Breast epithelium (tissue), 4 donors: Measurements from ENCODE around the gene NEU1. TPM values are rescaled to one million over a fixed set of nuclear protein-coding genes. Genes with fewer than 3 reads are reported as not detected.
"Not testable (repeated sequence)": the region's sequence is repeated elsewhere in the genome, so short reads cannot be mapped to it uniquely, and the experiment has no call there.

Experiments used
- DNase-seq, 2 donors: peaks; one replicate each; pipeline ENCODE4 v3.0.0-alpha.2; 2019; ENCODE audit warnings: low spot score in 2 of 2
- H3K27ac ChIP-seq, 2 donors: fragments of 200-600 bp; sonication (generic) in 1 of 2; one replicate each; pipeline ENCODE4 v1.5.1; 2016 to 2019; ENCODE audit warnings: mild to moderate bottlenecking in 1 of 2
- H3K27me3 ChIP-seq, 2 donors: fragments of 200-600 bp; sonication (generic) in 1 of 2; one replicate each; pipeline versions ENCODE4 v1.5.1 to v1.6.0; 2017 to 2019; ENCODE audit warnings: control low read depth in 1 of 2, mild to moderate bottlenecking in 1 of 2
- H3K36me3 ChIP-seq: fragments of 200-600 bp; one replicate; pipeline ENCODE4 v1.5.1; 2019
- H3K4me1 ChIP-seq, 2 donors: fragments of 200-600 bp; sonication (generic); one replicate each; pipeline ENCODE4 v1.5.1; 2016 to 2019; ENCODE audit warnings: control low read depth in 1 of 2
- H3K4me3 ChIP-seq, 3 donors: fragments of 200-600 bp; sonication (generic); 1 replicate in 2 of 3; 2 replicates in 1 of 3; pipeline ENCODE4 v1.5.1; 2016 to 2019; ENCODE audit warnings: mild to moderate bottlenecking in 3 of 3, moderate library complexity in 2 of 3
- H3K9me3 ChIP-seq, 2 donors: fragments of 200-600 bp; sonication (generic) in 1 of 2; one replicate each; pipeline ENCODE4 v1.5.1; 2016 to 2019; ENCODE audit warnings: control low read depth in 1 of 2
- CTCF ChIP-seq, 3 donors: fragments of 450-650 bp; IDR thresholded peaks; one replicate each; pipeline ENCODE4 v1.5.1; 2016 to 2017; ENCODE audit warnings: antibody characterized with exemption in 3 of 3, mild to moderate bottlenecking in 3 of 3, moderate library complexity in 3 of 3
- POLR2A ChIP-seq: fragments of 450-650 bp; IDR thresholded peaks from one replicate; pipeline ENCODE4 v1.6.1; 2016; ENCODE audit warnings: antibody characterized with exemption, mild to moderate bottlenecking, moderate library complexity
- POLR2AphosphoS5 ChIP-seq, 3 donors: sonication (generic); formaldehyde crosslinking; IDR thresholded peaks; one replicate each; pipeline ENCODE4 v1.6.1; 2017; ENCODE audit warnings: antibody characterized with exemption in 3 of 3
- intact Hi-C: fragments of 100-400 bp; cut with DNase I; formaldehyde crosslinking; loops from one replicate; pipeline ENCODE4 v1.15.1; 2023; ENCODE audit warnings: low total_unique reads
- total RNA-seq, 3 donors: library from RNA; depleted of rRNA; stranded (reverse); fragments of >200 nt; gene quantifications; one replicate each; pipeline ENCODE4 v1.1.0, GENCODE V29; 2016

Gene NEU1
- total RNA-seq, 3 donors from 2014 or later, result 44.6 to 57.3 (median 48.9) TPM

DNA sequence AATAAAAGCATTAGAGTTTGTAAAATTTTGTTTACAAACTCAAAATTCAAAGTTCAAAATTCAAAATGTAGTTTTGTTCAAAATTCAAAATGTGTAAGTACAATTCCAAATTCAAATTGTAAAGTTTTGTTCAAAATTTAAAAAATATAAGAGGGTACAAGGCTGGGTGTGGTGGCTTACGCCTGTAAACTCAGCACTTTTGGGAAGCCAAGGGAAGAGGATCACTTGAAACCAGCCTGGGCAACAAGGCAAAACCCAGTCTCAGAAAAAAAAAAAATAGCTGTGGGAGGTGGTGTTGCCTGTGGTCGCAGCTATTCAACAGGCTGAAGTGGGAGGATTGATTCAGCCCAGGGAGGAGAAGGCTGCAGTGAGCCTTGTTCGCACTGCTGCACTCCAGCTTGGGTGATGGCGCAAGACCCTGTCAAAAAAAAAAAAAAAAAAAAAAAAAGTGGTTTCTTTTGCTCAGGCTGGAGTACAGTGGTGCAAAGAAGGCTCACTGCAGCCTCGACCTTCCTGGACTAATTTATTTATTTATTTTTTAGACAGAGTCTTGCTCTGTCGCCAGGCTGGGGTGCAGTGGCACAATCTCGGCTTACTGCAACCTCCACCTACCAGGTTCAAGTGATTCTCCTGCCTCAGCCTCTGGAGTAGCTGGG lies 44.7 kb upstream of the NEU1 start:
- H3K27me3 ChIP-seq, result no peaks in the 10 kb centered on the region
- TF ChIP-seq POLR2AphosphoS5 (IDR thresholded peaks at IDR 0.05), result no peak
- TF ChIP-seq CTCF (IDR thresholded peaks at IDR 0.05), result no peak
- no peak for TF ChIP-seq POLR2A
- no peaks in the 10 kb centered on the region for H3K36me3 ChIP-seq
- intact Hi-C loops, result no loop called here
- H3K9me3 ChIP-seq, result no peaks in the 10 kb centered on the region
- H3K4me1 ChIP-seq, result no peaks in the 10 kb centered on the region
- no peak for DNase-seq
- H3K27ac ChIP-seq, result no peak overlapping the region
- no peak overlapping the region for H3K4me3 ChIP-seq

GRCh38 chr6:31906727-31907126 lies 44.1 kb upstream of the NEU1 start:
- H3K27me3 ChIP-seq, H3K4me1 ChIP-seq, H3K36me3 ChIP-seq, H3K9me3 ChIP-seq, H3K4me3 ChIP-seq, intact Hi-C loops, DNase-seq, H3K27ac ChIP-seq: not testable (repeated sequence)

- Histone ChIP-seq H3K9me3 (no peaks in the 10 kb centered on the region), H3K27me3 (no peaks in the 10 kb centered on the region), H3K36me3 (no peaks in the 10 kb centered on the region), H3K4me1 (no peaks in the 10 kb centered on the region), H3K27ac (no peak overlapping the region), H3K4me3 (no peak overlapping the region)
- DNase-seq, result no peak
- no peak for TF ChIP-seq CTCF (IDR thresholded peaks at IDR 0.05)
- TF ChIP-seq POLR2A, result no peak
- intact Hi-C loops, result no loop called here
Measured at GRCh38 chr6:31906122-31906521, 43.5 kb upstream of the NEU1 start.

DNA sequence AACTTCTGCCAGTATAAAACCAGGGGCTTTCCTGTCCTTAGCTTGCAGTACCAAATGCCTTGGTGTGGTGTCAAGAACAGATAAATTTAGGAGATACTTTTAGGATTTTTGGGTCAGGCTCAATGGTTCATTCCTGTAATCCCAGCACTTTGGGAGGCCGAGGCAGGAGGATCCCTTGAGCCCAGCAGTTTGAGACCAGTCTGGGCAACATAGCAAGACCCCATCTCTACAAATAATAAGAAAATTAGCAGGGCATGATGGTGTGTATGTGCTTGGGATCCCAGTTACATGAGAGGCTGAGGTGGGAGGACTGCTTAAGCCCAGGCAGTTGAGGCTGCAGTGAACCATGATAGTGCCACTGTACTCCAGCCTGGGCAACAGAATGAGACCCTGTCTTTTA lies 42.4 kb upstream of the NEU1 start:
- Histone ChIP-seq H3K4me3 (no peak overlapping the region), H3K4me1 (no peaks in the 10 kb centered on the region), H3K27me3 (no peaks in the 10 kb centered on the region), H3K36me3 (no peaks in the 10 kb centered on the region), H3K27ac (no peak overlapping the region), H3K9me3 (no peaks in the 10 kb centered on the region)
- TF ChIP-seq CTCF (IDR thresholded peaks at IDR 0.05) (no peak), POLR2A (no peak), POLR2AphosphoS5 (IDR thresholded peaks at IDR 0.05) (no peak)
- intact Hi-C loops, result no loop called here
- DNase-seq, result no peak

DNA sequence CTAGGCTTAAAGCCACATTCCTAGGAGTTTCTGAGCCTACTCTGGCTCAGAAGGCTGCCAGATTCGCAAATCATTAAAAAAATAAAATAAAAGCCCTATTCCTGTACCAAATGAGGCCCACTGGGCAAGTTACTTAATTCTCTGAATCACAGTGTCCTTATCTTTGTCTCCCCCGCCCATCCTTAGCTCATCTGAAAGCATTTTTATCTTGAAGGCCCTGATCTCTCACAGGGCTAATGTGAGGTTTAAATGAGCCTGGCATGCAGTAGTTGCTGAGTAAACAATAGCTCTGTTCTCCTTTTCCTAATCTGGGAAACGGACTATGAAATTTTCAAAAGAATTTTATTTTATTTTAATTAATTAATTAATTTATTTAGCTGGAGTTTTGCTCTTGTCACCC lies 41.3 kb upstream of the NEU1 start:
- H3K36me3 ChIP-seq, result no peaks in the 10 kb centered on the region
- intact Hi-C loops, result no loop called here
- peaks cover 0 to under 1% of the 10 kb centered on the region in 2 donors for H3K4me1 ChIP-seq
- no peak for DNase-seq
- H3K9me3 ChIP-seq, result no peaks in the 10 kb centered on the region
- no peaks in the 10 kb centered on the region for H3K27me3 ChIP-seq
- no peak for TF ChIP-seq POLR2AphosphoS5 (IDR thresholded peaks at IDR 0.05)
- H3K4me3 ChIP-seq, result no peak overlapping the region
- no peak overlapping the region for H3K27ac ChIP-seq

DNA sequence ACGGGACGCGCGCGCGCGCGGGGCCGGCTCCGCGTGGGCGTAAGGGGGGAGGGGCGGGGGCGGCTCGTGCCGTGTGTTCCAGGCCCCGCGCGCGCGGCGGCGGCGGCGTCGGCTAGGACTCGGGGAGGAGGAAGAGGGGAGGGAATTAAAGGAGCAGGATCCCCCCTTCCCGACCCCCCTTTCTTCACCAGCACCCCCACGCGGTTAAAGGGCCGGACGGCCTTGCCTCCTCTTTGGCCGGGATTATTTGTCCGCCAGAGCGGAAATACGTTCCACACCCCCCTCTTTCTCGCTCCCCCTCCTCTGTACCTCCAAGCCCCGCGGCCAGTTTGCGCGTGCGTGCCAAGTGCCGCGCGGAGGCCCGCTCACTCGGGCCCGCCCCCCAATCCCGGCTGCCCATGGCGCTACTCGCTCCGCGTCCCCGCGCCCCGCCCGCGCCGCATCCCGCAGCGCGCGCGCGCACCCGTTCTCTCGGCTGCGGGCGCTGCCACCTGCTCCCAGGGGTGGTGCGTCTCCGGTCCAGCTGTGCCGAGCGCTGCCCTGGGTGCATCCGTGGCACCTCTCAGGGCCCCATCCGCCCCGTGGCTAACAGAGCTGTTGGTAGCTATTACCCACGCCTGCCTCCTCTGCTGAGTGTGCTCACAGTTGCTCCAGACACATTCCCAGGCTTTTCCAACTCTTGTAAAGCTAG lies 39.5 kb upstream of the NEU1 start, which contains the start of gene ZBTB12:
TSS of gene ZBTB12 (minus strand) at position 134 of the 691 bp plus-strand sequence. CDS start 781 bp downstream, outside the sequence.
- Histone ChIP-seq H3K4me3 (peak within 1 kb of the TSS; percentile 59 to 80 (median 76)), H3K4me1 (peaks cover 0 to 4% of the 10 kb centered on the region in 2 donors), H3K9me3 (no peaks in the 10 kb centered on the region), H3K27ac (peak within 1 kb of the TSS; percentile 82 to 83), H3K27me3 (no peaks in the 10 kb centered on the region), H3K36me3 (no peaks in the 10 kb centered on the region)
- intact Hi-C loops, result loop anchor here (2.0 kb wide), 1 partner anchor 69 kb away; no protein-coding TSS in a partner anchor
- peak; percentile 88 to 93 for DNase-seq
- peak in 1 of 3 donors; percentile 8 for TF ChIP-seq CTCF (IDR thresholded peaks at IDR 0.05)
- no peak for TF ChIP-seq POLR2A
- peak in 2 of 3 donors; percentile 42 to 54 for TF ChIP-seq POLR2AphosphoS5 (IDR thresholded peaks at IDR 0.05)
